Gastroesophageal sphincter (tissue), 4 donors: ENCODE results near the gene TTC21A. TPM values are rescaled to one million over a fixed set of nuclear protein-coding genes. Genes with fewer than 3 reads are reported as not detected.
A peak's percentile ranks its signal among the peaks of the same experiment; 100 is the strongest.

Experiments
- ATAC-seq: fragments of 150-250 bp; one replicate; pipeline ENCODE4 v1.9.1; 2016; ENCODE audit warnings: mild to moderate bottlenecking, moderate library complexity
- H3K27ac ChIP-seq, 4 donors: fragments of 200-600 bp; sonication (generic) in 3 of 4; 1 replicate in 3 of 4; 2 replicates in 1 of 4; pipeline ENCODE4 v1.5.1; 2016 to 2019
- H3K27me3 ChIP-seq: fragments of 200-600 bp; sonication (generic); one replicate; pipeline ENCODE4 v1.5.1; 2019
- H3K36me3 ChIP-seq, 2 donors: fragments of 200-600 bp; sonication (generic); one replicate each; pipeline ENCODE4 v1.5.1; 2019; ENCODE audit warnings: control low read depth in 1 of 2
- H3K4me1 ChIP-seq, 3 donors: fragments of 200-600 bp; sonication (generic); 1 replicate in 2 of 3; 2 replicates in 1 of 3; pipeline ENCODE4 v1.5.1; 2016 to 2019; ENCODE audit warnings: control low read depth in 2 of 3
- H3K4me3 ChIP-seq, 2 donors: fragments of 200-600 bp; sonication (generic); one replicate each; pipeline ENCODE4 v1.5.1; 2019; ENCODE audit warnings: mild to moderate bottlenecking in 1 of 2, moderate library complexity in 1 of 2
- H3K9me3 ChIP-seq, 3 donors: fragments of 200-600 bp; sonication (generic); one replicate each; pipeline ENCODE4 v1.5.1; 2017 to 2019; ENCODE audit warnings: control low read depth in 2 of 3
- EP300 ChIP-seq: sonication (generic); formaldehyde crosslinking; IDR thresholded peaks from one replicate; pipeline ENCODE4 v1.6.1; 2017; ENCODE audit warnings: antibody characterized with exemption, mild to moderate bottlenecking
- POLR2A ChIP-seq, 2 donors: fragments of 450-650 bp; IDR thresholded peaks; one replicate each; pipeline ENCODE4 v1.6.1; 2017; ENCODE audit warnings: antibody characterized with exemption in 2 of 2, mild to moderate bottlenecking in 2 of 2, moderate library complexity in 1 of 2
- POLR2AphosphoS5 ChIP-seq: sonication (generic); formaldehyde crosslinking; IDR thresholded peaks from one replicate; pipeline ENCODE4 v1.6.1; 2017; ENCODE audit warnings: antibody characterized with exemption
- WGBS, 2 donors: methylation state at CpG; one replicate each; pipeline ENCODE4 v1.1.5; 2018; ENCODE audit warnings: low coverage in 1 of 2; 5-methylcytosine and 5-hydroxymethylcytosine counted together
- total RNA-seq, 4 donors: library from RNA; depleted of rRNA; stranded (reverse); fragments of >200 nt; gene quantifications; one replicate each; pipeline ENCODE4 v1.1.0, GENCODE V29; 2016
- TF ChIP-seq, protein P1 (sequence below), 4 experiments: fragments of 200-600 bp in 2 of 4; fragments of 450-650 bp in 2 of 4; sonication (generic) in 1 of 4; IDR thresholded peaks; one replicate each; pipeline ENCODE4 v1.5.1; 2017 to 2019; ENCODE audit warnings: antibody characterized with exemption in 4 of 4, mild to moderate bottlenecking in 2 of 4, moderate library complexity in 2 of 4

The TTC21A gene
- total RNA-seq, 4 donors from 2014 or later = 0.54 to 8.5 (median 5.0) TPM

DNA sequence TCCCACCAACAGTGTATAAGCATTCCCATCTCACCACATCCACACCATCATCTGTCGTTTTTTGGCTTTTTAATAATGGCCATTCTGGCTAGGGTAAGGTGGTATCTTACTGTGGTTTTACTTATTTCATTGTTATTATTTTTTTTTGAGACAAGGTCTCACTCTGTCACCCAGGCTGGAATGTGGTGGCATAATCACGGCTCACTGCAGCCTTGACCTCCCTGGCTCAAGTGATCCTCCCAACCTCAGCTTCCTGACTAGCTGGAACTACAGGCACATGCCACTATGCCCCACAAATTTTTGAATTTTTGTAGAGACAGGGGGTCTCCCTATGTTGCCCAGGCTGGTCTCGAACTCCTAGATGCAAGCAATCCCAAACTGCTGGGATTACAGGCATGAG is 56.9 kb downstream of the TTC21A start:
- no peaks in the 10 kb centered on the region for H3K27me3 ChIP-seq
- 80 to 94% methylated on average over 1 to 3 of the region's 3 CpGs for WGBS, 2 donors
- H3K27ac ChIP-seq = no peak overlapping the region
- H3K36me3 ChIP-seq = no peaks in the 10 kb centered on the region
- ATAC-seq = no peak
- H3K4me1 ChIP-seq = peaks cover 0 to 8% (median 4%) of the 10 kb centered on the region in 3 donors
- TF ChIP-seq, protein P1, sequence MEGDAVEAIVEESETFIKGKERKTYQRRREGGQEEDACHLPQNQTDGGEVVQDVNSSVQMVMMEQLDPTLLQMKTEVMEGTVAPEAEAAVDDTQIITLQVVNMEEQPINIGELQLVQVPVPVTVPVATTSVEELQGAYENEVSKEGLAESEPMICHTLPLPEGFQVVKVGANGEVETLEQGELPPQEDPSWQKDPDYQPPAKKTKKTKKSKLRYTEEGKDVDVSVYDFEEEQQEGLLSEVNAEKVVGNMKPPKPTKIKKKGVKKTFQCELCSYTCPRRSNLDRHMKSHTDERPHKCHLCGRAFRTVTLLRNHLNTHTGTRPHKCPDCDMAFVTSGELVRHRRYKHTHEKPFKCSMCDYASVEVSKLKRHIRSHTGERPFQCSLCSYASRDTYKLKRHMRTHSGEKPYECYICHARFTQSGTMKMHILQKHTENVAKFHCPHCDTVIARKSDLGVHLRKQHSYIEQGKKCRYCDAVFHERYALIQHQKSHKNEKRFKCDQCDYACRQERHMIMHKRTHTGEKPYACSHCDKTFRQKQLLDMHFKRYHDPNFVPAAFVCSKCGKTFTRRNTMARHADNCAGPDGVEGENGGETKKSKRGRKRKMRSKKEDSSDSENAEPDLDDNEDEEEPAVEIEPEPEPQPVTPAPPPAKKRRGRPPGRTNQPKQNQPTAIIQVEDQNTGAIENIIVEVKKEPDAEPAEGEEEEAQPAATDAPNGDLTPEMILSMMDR (IDR thresholded peaks at IDR 0.05) = no peak
- no peak for TF ChIP-seq EP300
- no peak for TF ChIP-seq POLR2A (IDR thresholded peaks at IDR 0.05)
- no peak for TF ChIP-seq POLR2AphosphoS5
- H3K4me3 ChIP-seq = no peak overlapping the region
- no peaks in the 10 kb centered on the region for H3K9me3 ChIP-seq

DNA sequence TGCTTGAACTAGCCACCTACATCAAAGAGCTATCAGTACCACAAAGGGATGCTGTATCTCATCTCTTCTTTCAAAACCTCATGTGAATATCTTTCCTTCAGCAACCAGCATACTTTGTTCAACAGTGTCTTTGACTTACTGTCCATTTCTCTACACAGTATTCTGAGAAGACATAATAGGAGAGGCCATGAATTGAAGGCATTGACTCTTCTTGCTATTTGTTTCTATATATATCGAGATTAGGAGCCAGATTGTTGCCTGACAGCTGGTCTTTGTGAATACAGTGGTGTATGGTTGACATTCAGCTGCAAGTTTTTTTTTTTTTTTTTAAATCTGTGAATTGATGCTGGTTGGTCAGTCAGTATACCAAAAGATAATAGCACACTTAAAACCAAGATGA is 58.0 kb downstream of the TTC21A start:
- TF ChIP-seq POLR2AphosphoS5 (no peak), POLR2A (IDR thresholded peaks at IDR 0.05) (no peak), EP300 (no peak)
- TF ChIP-seq, protein P1 (IDR thresholded peaks at IDR 0.05) = no peak
- H3K27me3 ChIP-seq = no peaks in the 10 kb centered on the region
- H3K9me3 ChIP-seq = no peaks in the 10 kb centered on the region
- H3K27ac ChIP-seq = no peak overlapping the region
- no peak overlapping the region for H3K4me3 ChIP-seq
- WGBS, 2 donors = 57 to 78% methylated on average over 1 of the region's 1 CpG
- H3K36me3 ChIP-seq = no peaks in the 10 kb centered on the region
- ATAC-seq = no peak
- peaks cover 0 to 8% (median 4%) of the 10 kb centered on the region in 3 donors for H3K4me1 ChIP-seq

DNA sequence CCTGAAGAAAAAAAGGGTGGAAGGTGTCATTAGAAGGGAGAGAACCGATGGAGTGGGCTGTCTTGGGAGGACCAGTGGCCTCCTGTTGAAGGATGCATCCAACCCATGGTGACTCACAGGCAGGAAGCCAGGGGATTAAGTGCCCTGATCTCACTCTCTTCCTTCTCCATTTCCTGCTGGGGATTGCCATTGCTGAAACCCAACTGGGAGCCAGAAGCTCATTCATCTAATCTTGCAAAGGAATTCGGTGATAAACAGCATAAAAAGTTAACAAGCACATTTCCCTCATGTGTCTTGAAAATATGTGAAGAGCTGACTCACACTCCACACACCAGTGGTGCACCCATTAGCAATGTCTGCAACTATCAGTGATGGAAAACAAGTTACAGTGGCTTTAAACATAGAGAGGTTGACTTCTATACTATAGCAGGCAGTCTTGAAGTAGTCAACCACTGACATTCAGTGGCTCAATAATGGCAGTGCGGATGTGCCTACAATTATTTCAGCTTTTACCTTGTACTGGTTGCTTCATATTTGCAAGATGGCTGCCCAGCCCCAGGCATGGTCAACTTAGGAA is 58.7 kb downstream of the TTC21A start:
- Histone ChIP-seq H3K4me3 (no peak overlapping the region), H3K27ac (peak overlapping the region in 2 of 4 donors; percentile 6 to 21), H3K27me3 (no peaks in the 10 kb centered on the region), H3K36me3 (no peaks in the 10 kb centered on the region), H3K9me3 (no peaks in the 10 kb centered on the region), H3K4me1 (peaks cover 0 to 8% (median 4%) of the 10 kb centered on the region in 3 donors)
- 29 to 54% methylated on average over 2 to 3 of the region's 3 CpGs for WGBS, 2 donors
- ATAC-seq = peak; percentile 63
- TF ChIP-seq, protein P1 (IDR thresholded peaks at IDR 0.05) = no peak
- TF ChIP-seq EP300 = no peak
- no peak for TF ChIP-seq POLR2AphosphoS5
- TF ChIP-seq POLR2A (IDR thresholded peaks at IDR 0.05) = no peak

DNA sequence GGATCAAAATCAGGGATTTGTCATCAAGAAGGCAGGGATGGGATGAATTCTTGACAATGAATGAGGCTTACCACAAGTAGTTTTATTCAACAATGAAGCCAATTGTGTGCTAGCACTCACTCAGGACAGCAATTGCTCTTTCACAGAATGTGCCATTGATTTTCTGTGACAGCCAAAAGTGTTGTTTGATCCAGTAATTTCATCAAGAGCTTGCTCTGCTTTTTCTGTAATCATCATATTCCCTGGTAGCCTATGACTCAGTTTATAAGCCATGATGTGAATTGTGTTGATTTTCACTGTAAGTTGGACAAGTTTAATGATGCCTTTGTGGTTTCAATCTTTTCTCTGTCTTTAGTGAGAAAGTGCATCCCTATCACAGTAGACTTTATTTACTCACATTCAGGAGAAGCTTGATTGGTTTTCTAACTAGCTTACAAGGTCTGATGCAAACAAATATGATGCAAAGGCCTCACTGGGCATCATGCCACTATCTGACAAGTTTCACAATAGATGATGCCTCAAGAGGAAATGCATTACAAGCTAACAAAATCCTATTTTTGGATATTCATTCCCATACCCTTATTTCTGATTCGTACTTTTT is 59.6 kb downstream of the TTC21A start:
- Histone ChIP-seq H3K9me3 (no peaks in the 10 kb centered on the region), H3K4me1 (peaks cover 0 to 8% (median 4%) of the 10 kb centered on the region in 3 donors), H3K4me3 (no peak overlapping the region), H3K27me3 (no peaks in the 10 kb centered on the region), H3K36me3 (no peaks in the 10 kb centered on the region), H3K27ac (peak overlapping the region in 1 of 4 donors; percentile 21)
- no peak for TF ChIP-seq POLR2AphosphoS5
- WGBS, 2 donors = 44 to 71% methylated on average over 1 of the region's 1 CpG
- peak; percentile 53 for ATAC-seq

- TF ChIP-seq, protein P1 (IDR thresholded peaks at IDR 0.05) = no peak
- TF ChIP-seq POLR2AphosphoS5 (no peak), POLR2A (IDR thresholded peaks at IDR 0.05) (no peak), EP300 (no peak)
- Histone ChIP-seq H3K4me3 (no peak overlapping the region), H3K27ac (no peak overlapping the region), H3K27me3 (no peaks in the 10 kb centered on the region), H3K9me3 (no peaks in the 10 kb centered on the region), H3K4me1 (peaks cover 0 to 8% (median 4%) of the 10 kb centered on the region in 3 donors), H3K36me3 (no peaks in the 10 kb centered on the region)
- ATAC-seq = no peak
- WGBS, 2 donors = no CpG with 5 or more reads among the region's 5 CpGs
These were observed 60.8 kb downstream of the TTC21A start for GRCh38 chr3:39168156-39168780.
